IPS DF 19.7 (cell line): ENCODE measurements around the gene RANBP6.

Experiments
- DNase-seq: peaks from one replicate; pipeline ENCODE4 v3.0.0-alpha.2; 2013; ENCODE audit warnings: low read depth, low spot score

RANBP6 gene

DNA sequence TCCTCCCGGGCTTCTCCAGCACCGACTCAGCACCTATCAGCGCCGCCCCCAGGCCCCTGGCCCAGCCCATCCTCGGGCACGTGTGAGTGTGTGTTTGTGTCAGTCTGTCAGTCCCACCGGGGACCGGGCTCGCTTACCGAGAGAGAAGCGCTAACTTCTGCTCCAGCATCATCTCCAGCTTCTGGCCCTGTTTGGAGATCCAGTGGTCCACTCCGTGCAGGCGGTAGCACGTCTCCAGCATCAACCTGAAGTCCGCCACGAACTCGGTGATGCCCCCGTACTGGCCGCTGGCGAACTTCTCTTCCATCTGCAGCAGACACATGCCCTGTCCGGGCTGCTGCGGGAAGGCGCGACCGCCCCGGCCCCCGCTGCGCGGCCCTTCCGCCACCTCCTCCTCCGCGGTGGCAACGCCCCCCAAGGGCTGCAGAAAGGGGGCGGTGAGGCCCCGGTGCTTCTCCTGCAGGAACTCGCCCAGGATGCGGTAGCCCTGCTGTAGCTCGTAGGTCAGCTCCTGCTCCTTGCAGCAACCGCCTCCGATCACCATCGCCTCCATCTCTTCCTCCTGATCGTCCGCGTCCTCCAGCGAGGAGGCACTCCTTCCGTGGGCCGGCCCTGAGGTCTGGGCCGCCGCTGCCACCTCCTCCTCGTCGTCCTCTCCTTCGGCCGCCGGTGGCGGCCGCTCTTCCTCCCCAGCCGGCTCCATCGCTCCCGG is 8.2 kb downstream of the RANBP6 start:
- DNase-seq: no peak

DNA sequence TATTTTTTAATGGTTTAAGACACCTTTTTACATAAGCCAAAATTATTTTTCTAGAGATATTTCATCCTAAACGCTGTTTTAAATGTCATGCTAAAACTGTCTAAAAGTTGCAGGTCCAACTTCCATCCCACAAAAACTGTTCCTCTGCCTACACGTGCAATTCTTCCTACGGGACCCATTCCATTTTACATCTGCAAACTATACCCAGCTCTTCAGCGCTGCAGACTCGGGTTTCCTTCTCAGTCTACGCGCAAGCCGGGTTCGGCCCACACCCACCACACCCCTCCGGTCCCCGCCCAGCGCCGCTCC is 8.7 kb downstream of the RANBP6 start:
- no peak for DNase-seq

DNA sequence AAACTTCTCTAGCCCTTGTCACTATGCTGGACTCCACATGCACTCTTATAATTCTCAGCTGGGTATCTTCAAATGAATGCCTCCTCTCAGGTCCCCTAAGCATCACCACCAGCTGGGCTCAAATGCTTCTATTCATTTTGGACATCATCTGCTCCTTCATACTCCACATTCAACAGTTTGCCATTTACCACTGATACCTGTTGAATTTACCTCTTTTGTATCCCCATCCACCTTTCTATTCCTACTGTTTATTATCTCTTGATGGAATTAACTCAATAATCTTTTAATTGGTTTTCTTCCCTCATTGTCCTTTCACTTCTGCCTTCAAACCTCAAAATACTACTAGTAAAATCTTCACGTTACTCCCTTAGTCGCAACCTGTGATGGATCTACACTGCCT is 14.5 kb downstream of the RANBP6 start:
- no peak for DNase-seq

DNA sequence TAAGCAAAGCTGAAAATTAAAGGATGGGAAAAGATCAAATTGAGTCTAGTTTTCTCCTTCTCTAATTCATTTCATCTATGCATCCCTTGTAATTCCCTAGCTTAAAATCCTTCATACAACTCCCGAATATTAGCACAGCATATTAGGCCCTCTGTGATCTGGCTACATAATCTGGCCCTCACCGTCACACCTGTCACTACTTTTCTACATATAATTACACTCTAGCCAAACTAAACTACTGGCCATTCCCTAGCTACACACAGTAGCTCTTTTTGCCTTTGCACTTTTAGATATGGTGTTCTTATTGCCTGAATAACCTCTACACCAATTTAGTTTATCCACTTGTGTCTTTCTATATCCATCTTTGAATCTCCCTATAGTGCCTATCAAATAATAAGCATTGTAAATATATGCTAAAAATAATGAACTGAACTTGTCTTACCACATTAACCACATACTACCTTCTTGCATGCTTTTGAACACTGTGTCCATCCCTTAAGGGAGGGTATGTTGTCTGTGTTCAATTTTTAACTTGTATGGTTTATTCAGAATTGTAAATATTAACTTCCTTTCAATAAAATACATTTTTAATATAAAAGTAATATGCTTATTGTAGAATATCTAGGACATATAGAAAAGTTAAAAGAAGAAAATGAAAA is 15.9 kb downstream of the RANBP6 start:
- DNase-seq: no peak

DNA sequence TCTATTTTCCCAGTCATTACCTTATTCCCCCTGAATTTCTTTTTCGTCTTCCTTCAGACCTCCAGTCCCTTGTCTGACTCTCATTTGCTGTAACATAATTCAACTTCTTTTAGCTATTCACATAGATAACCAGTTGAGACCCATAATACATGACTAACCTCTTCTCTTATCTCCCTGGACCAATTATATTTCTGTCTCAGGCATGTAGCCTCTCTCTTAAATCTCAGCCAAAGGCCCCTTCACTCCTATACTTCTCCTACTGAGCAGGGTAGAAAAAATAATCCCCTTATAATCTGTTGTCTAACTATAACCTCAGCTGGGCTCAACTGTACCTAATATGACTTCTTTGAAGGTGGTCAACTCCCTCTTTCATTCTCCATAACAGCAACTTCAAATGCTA is 20.9 kb downstream of the RANBP6 start:
- no peak for DNase-seq

DNA sequence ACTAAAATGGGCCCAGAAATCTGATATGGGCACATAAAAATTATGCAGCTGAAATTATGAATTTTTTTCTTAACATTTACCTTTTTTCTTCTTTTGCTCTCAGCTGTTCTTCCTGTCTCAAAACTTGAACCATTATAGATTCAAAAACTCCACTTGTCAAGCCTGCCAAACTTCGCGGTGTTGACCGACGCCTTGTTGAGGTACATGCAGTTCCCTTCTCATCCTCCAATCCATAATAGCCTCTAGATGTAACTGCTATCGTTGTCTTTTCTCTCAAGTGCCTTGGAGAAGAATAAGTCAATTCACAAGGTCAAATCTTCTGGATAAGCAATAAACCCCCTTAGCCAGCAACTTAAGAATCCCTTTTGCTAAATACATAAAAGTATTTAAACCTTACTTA is 27.2 kb downstream of the RANBP6 start:
- no peak for DNase-seq

DNA sequence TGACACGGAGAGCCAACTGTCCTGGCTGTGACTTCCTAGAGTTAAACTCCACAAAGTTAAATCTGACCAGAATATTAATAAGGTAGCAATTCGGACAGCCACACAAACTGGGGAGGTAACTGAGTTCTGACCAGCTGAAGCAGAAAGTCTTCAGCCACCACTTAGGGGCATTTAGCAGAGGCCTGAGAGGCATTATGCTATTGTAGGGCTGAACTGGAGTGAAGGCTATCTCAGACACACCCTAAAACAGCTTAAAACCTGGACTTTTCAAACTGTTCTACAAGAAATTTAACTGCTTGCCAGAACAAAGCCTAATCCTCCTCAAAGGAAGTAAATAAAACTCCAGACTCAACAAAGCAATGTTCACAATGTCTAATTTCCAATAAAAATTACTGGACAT is 32.4 kb downstream of the RANBP6 start:
- no peak for DNase-seq

DNA sequence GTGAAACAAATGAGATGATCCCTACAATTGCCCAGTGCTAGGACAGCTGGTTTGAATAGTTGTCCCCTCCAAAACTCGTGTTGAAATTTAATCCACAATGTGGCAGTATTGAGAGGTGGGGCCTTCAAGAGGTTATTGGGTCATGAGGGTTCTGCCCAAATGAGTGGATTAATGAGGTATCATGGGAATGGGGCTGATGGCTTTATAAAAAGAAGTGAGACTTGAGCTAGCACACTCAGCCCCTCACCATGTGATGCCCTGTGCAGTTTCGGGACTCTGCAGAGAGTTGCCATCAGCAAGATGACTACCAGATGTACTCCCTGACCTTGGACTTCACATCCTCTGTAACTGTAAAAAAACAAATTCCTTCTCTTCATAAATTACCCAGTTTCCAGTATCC is 33.1 kb downstream of the RANBP6 start:
- no peak for DNase-seq

DNA sequence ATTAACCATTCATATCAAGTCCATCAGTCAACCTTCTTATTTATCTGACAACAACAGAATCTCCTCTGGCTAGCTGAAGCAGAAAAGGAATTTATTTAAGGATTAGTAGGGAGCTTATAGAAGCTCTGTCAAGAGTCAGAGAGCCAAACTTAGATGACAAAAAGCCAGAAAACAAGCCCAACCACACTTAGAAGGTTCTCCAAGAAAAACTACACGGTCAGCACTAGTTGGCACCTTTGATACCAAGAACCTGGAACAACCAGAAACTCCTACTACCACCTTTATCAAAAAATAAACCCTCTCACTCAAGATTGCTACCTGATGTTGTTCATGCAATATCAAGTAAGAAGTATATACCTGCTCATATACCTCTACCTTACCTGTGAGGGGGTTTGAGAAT is 36.9 kb downstream of the RANBP6 start:
- DNase-seq: no peak

DNA sequence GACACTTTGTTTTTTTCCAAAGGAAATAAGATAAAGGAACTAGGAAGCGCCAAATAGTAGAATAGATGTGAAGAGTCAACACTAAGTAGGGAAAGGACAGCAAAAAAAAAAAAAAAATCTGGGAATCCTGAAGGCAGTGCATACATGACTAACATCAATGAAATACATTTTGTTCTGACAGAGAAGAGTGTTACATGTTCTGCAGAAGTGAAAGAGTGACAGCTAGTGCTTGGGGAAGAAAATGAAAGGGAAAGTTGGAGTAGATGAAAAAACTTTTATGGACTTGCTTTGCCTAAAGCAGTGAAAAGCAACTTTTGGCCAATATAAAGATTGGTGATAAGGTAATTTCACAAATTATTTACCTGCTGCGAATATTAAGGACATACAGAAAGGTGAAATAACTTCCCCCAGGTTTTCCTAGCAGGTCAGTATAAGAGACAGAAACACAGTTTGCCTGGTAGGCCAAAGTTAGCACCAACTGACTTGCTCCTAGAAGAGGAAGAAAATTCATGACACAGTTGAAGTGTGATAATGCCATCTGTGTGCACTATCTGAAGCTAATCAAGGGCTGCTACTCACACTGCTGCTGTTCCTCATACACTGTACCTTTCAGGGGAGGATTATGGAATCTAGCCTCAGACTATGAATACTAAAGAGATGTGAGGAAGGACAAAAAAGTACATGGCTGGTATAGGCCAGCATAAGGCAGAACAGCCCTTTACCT is 38.6 kb downstream of the RANBP6 start:
- no peak for DNase-seq

DNA sequence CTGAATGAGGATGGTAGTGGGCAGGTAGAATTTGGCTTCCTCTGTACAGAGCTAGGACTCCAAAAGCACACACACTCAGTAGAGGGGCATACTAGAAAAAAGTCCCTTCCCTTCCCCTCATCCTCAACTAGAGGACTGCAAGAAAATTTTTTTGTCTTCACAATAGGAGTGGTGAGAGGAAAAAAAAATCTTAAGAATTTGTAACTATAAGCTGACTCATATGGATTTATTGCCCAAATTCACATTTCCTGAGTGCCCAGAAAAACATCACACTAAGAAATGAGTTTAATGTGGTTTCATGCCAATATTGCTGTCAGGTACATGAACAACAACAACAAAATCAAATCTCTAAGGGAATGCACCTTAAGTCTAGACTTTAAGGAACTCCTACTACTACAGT is 43.7 kb downstream of the RANBP6 start:
- DNase-seq: no peak
